ENCODE measurements around the gene FLNC.

The FLNC gene

GRCh38 chr7:128801667-128802418, 28.4 kb upstream of the FLNC start:
- no peak for DNase-seq

- no peak for DNase-seq
These were observed 25.7 kb upstream of the FLNC start for GRCh38 chr7:128804484-128804883.

DNA sequence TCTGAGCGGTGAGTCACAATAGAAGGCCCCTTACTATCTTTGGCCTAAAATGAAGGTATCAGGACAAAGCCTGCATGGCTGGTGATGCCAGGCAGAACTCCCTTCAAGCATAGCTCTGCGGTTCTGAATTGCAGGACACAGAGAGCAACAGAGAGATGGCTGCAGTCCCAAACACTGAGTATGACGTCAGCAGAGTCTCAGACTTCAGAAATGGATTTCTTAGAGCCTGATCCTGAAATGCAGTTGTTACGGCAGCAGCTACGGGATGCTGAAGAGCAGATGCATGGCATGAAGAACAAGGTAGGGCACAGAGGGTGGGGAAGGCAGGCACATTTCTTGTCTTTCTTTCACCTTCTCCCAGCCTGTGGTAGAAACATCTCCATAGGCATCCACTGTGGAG, 25.0 kb upstream of the FLNC start:
- DNase-seq, result no peak

DNA sequence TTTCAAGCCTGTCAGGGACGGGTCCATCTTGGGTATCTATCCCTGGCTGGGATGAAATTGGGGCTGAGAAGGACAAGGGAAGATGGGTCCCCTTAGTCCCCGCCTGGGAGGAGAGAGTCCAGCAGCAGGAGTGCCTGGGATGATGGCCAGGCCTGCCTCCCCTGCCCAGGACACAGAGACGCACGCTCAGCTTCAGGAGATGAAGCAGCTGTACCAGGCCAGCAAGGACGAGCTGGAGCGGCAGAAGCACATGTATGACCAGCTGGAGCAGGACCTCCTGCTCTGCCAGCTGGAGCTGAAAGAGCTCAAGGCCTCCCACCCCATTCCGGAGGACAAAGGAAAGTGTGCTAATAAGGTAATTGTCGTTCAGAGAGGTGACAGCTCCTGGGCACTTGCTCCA, 23.0 kb upstream of the FLNC start:
- no peak for DNase-seq

GRCh38 chr7:128809363-128809762, 20.8 kb upstream of the FLNC start:
- DNase-seq, result no peak

DNA sequence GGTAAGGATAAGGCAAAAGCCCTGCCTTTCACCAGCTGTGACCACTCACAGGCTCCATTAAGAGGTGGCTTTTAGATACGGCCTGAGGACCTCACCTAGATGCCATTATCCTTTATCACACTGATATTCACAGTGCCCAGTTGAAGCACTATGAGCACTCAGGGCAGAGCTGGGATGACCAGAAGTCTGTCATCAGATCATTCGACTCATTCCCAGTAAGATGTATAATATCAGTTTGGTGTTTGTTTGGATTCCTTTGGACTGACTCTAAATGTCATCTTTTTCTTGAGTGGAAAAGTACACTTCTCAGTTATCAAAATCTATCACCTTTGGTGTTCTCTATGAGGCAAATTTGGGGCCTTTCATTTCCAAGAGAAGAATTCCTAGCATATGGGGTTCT, 19.7 kb upstream of the FLNC start:
- no peak for DNase-seq

GRCh38 chr7:128810997-128811396, 19.2 kb upstream of the FLNC start:
- DNase-seq, result no peak

DNA sequence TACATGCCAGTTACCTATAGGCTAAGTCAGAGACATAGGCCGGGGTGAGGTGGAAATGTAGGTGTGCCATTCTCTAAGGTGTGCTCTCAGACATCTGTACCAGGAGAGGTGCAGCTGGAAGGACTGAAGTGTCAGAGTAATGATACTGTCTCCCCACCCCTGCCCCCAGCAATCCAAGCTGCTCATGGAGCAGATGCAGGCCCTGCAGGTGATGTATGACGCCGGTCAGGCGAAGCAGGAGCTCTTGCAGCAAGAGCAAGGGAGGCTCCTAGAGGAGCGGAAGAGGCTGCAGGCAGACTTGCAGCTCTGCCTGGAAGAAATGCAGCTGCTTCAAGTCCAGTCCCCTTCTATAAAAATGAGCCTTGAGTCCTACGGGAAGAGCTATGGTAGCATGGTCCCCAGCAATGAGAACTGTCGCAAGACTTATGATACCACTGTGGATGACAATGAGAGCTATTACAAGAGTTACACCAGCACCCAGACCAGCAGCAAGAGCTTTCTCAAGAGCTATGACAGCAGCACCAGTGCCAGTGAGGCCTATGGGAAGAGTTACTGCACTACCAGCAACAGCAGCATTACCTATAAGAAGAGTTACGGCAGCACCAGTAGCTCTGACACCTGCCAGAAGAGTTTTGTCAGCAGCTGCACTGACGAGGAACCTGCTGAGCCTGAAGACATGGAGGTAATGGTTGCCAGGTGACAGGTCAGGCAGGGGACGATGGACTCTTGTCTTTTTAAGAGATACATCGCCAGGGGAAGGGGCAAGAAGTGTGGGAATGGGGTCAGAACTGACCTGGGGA, 18.4 kb upstream of the FLNC start:
- no peak for DNase-seq

- DNase-seq, result no peak
These were observed 17.6 kb upstream of the FLNC start for GRCh38 chr7:128812514-128813168.

DNA sequence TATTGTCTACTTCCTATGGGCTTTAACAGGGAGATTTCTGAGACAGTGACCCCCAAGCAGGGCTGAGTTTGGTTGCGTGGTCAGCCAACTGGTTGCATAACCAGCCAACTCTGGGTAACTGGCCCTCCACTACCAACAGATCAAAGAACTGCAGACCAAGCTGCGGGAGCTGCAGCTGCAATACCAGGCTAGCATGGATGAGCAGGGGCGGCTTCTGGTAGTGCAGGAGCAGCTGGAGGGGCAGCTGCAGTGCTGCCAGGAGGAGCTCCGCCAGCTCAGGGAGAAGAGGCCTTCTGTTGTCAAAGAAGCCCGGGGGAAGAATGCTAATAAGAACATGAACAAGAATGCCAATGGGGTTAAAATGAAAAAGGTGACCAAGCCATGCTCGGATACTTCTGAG, 15.7 kb upstream of the FLNC start:
- no peak for DNase-seq

DNA sequence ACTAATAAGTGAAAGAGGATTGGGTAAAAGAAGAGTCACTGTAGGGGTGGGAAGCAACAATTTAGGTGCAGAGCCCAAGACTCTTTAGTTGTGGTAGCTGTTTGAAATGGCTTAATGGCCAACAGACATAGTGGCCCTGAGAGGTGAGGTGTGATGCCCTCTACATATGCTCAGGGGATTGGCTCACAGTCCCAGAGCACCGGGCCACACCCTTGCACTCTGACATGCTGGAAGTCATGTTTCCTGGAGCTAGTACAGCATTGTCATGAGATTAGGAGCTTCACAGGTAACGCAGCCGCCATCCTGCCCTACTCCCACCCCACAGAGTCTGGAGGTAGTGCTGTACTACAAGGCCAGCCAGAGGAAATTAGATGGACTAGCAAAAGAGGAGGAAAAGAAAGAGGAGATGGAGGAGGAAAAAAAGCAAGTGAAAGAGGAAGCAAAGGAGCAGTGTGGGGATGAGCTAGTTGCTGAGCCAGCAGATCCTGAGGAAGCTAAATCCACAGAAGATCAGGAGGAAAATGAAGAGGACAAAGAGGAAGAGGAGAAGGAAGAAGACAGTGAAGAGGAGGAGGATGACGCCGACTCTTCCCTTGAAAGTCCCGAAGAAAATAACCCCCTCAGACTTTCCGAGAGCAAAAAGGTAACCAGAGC, 14.8 kb upstream of the FLNC start:
- DNase-seq, result no peak

DNA sequence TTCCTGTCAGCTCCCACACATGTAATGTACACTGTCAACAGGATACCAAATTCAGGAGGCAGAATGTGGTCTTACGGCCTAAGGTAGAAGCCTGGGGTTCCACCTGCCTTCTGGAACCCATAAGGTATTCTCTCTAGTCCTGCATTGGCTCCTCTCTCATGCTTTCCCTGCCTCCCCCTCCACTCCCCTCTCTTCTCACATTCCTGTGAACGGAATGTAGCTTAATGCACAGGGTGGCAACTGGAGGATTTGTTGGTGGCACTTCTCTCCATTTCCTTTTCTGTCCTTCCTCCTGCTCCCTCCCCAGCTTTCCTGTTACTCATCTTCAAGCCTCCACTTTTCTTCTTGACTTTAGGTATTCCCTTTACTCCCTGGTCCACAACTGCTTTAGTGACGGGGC, 11.5 kb upstream of the FLNC start:
- no peak for DNase-seq

DNA sequence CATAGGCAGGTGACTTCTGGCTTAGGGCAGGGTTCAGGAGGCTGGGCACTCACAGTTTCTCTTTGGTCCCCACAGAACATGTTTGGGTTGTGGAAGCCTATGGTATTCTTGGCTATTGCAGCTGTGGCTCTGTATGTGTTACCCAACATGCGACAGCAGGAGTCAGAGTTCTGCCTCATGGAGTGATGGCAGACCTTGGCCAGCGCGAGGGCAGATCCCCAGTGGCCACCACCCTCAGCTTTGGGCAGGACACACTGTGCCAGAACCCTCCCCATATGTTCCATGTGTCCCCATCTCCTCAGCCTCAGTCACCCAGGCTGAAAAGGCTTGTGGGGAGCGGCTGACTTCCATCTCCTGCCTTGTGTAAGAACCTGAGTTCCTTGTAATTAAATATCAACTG, 8.5 kb upstream of the FLNC start:
- no peak for DNase-seq

DNA sequence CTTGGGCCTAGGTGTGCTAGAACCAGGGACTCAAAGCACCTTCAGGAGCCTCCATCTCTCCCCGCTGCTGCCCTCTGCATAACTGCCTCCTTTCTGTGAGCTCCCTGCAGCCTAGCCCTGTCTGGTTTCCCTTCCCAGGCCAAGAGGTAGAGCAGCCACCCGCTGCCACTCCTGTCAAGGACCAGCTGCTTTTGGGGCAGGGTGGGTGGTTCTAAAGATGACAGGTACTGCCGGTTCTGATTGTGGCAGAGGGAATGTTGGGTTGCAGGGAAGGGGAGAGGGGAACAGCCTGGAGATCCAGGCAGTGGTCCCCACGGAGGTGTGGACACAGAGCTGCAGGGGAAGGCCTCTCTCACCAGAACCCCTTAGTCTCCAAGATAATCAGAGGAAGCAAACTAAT, 3.7 kb upstream of the FLNC start:
- no peak for DNase-seq

GRCh38 chr7:128826916-128827247, 3.3 kb upstream of the FLNC start:
- DNase-seq, result no peak

GRCh38 chr7:128827248-128827958, 2.8 kb upstream of the FLNC start:
- DNase-seq, result no peak

DNA sequence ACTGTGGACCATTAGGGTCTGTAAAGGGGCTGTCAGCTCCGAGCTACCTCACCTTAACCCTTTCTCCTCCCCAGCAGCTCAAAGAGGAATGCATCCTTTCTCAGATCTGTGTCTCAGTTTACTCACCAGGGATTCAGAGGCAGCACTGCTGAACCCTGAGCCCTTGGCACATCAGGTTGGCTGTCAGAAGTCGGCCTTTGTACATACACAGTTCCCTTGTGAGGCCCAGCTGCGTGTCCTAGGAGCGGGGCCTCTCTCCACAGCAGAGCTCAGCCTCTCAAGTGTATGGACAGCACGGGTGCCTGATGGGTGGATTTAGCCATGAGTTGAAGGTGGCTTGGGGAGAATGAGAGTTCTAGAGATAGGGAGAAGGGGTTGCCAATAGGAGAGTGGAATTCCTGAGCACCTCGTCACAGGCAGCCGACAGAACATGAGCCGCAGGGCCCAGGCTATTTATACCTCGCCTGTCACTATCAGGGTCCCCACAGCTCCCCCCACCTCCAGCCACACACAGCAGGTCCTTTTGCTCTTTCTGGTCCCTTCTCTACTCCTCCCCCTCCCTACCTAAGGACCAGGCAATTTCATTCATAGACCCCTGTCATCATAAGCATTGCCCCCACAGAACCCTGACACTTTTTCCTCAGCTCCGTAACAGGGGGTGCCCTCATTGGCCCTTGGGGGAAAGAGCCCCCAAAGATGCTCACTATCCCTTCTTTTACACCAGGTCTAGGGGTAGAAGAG, 2.1 kb upstream of the FLNC start:
- DNase-seq, result no peak

DNA sequence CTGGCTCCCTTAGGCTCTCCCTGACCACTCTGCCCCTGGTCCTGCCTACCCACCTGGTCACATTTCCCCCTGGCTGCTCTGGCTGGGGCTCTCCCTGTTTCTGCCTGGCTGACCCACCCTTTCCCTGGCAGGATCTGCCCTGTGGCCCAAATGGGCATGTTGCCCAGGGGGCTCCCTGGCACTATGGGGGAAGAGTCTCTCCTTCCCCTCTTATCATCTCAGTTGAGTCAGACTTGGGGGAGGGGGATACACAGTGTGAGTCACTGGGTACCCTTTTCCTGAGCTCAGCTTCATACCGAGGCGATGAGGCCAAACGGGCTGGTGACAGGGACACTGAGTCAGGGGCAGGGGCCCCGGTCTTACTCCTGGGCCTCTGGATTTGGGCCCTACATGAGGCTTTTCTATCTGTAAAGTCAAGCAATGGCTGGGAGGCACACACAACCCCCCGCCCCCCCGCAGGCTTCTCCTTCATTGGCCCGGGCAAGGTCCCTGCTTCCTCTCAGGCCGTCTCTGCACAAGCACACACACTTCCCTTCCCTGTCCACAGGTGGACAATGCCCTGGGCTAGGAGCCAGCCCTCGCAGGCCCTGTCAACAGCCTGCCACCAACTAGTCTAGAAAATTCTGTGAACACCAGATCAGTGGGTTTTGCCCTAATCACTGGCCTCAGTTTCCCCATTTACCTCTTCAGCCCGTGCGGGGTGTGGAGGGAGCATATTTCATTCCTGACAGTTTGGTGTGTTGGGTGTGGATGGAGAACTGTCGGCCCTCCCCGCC, 627 bp upstream of the FLNC start:
- DNase-seq, result no peak

DNA sequence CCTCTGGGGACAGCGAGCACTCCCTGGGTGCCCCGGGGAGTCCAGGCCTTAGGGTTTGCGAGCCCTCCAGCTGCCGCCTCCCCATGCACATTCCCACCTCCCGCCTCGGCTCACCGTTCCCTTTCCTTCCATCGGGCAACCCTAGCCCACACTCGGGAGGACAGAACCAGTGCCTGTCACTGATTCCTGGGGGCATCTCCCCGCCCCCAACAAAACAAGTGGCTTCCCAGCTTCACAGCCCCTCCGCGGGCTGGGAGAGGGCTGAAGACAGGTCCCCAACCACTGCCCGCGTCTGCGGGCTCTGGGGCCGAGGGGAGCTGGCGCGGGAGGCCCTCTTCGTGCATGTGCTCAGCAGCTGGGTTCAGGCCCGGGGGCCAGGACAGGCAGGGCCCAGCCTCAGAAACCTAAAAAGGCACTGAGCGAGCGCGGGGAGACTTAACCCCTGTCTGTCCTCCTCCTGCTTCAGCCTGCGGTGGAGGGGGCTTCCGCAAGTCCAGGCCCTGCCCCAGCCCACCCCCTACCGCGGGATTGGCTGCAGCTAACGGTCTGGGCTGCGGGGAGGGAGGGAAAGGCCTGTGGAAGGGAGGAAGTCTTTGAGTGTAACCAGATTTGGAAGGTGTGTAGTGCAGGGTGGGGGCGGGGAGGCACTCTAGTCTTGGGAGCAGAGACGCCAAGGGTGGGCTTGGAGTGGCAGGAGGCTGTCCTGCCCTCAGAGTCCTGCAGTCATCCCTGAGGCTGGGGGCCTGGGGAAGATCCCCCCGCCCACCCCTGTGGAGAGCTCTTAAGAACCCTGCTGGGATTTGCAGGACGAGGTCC, 1.2 kb downstream of the FLNC start:
- peak in 1 of 2 donors; percentile 12 for DNase-seq

Measured in stimulated activated CD4-positive, alpha-beta T cell treated with anti-CD3 and anti-CD28 coated beads, Interleukin-2, amount 100 ng/mL, for 48 hours (primary cell).